ENCODE measurements around the gene ABCB8. TPM values are rescaled to one million over a fixed set of nuclear protein-coding genes. Genes with fewer than 3 reads are reported as not detected.

Gene ABCB8
- total and polyA plus RNA-seq, 9 of the 15 experiments (the other 6 are each of a cell fraction or from before 2014, with no cell fraction given): 7.6 to 106 (median 36.3) TPM

- TF ChIP-seq, protein P1, sequence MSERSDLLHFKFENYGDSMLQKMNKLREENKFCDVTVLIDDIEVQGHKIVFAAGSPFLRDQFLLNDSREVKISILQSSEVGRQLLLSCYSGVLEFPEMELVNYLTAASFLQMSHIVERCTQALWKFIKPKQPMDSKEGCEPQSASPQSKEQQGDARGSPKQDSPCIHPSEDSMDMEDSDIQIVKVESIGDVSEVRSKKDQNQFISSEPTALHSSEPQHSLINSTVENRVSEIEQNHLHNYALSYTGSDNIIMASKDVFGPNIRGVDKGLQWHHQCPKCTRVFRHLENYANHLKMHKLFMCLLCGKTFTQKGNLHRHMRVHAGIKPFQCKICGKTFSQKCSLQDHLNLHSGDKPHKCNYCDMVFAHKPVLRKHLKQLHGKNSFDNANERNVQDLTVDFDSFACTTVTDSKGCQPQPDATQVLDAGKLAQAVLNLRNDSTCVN (CRISPR knock-in tag; IDR thresholded peaks at IDR 0.05): peak; percentile 56; the same call in 1 of the 2 replicates
- TF ChIP-seq TEAD1 (CRISPR knock-in tag; IDR thresholded peaks at IDR 0.05) (0 out of 4 replicates have a peak, but pooled peaks of 1 of the 2 experiments have one; percentile 9), MECOM (CRISPR knock-in tag; IDR thresholded peaks at IDR 0.05) (0 out of 2 replicates have a peak, but pooled peaks have one; percentile 64), ZNF551 (CRISPR knock-in tag; IDR thresholded peaks at IDR 0.05) (no peak), MYC (IDR thresholded peaks at IDR 0.05; ENCODE audit: low read depth, low read length) (0 out of 2 replicates have a peak, but pooled peaks have one; percentile 32), MYC (CRISPR knock-in tag; IDR thresholded peaks at IDR 0.05; ENCODE audit: borderline replicate concordance, low read depth) (no peak), RREB1 (CRISPR knock-in tag; IDR thresholded peaks at IDR 0.05) (0 out of 2 replicates have a peak, but pooled peaks have one; percentile 4), CBFA2T3 (IDR thresholded peaks at IDR 0.05) (peak; percentile 62), XRCC4 (IDR thresholded peaks at IDR 0.05; ENCODE audit: extremely low read depth, insufficient read depth, insufficient read length) (no peak), ZNF449 (CRISPR knock-in tag; IDR thresholded peaks at IDR 0.05) (no peak)
- TF ChIP-seq, protein P2, sequence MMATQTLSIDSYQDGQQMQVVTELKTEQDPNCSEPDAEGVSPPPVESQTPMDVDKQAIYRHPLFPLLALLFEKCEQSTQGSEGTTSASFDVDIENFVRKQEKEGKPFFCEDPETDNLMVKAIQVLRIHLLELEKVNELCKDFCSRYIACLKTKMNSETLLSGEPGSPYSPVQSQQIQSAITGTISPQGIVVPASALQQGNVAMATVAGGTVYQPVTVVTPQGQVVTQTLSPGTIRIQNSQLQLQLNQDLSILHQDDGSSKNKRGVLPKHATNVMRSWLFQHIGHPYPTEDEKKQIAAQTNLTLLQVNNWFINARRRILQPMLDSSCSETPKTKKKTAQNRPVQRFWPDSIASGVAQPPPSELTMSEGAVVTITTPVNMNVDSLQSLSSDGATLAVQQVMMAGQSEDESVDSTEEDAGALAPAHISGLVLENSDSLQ (IDR thresholded peaks at IDR 0.05): peak; percentile 49
- TF ChIP-seq, protein P3, sequence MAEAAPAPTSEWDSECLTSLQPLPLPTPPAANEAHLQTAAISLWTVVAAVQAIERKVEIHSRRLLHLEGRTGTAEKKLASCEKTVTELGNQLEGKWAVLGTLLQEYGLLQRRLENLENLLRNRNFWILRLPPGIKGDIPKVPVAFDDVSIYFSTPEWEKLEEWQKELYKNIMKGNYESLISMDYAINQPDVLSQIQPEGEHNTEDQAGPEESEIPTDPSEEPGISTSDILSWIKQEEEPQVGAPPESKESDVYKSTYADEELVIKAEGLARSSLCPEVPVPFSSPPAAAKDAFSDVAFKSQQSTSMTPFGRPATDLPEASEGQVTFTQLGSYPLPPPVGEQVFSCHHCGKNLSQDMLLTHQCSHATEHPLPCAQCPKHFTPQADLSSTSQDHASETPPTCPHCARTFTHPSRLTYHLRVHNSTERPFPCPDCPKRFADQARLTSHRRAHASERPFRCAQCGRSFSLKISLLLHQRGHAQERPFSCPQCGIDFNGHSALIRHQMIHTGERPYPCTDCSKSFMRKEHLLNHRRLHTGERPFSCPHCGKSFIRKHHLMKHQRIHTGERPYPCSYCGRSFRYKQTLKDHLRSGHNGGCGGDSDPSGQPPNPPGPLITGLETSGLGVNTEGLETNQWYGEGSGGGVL (CRISPR knock-in tag; IDR thresholded peaks at IDR 0.05): no peak
Measured at GRCh38 chr7:151085329-151085690, 57.1 kb downstream of the ABCB8 start (continued).

All from K562 (cell line).